Dedifferentiated amniotic fluid mesenchymal stem cell (primary cell): ENCODE data around the gene CD3D.

ENCODE experiments used
- DNase-seq: peaks from one replicate; pipeline ENCODE4 v3.0.0-alpha.2; 2016; ENCODE audit errors: extremely low spot score

CD3D gene

DNA sequence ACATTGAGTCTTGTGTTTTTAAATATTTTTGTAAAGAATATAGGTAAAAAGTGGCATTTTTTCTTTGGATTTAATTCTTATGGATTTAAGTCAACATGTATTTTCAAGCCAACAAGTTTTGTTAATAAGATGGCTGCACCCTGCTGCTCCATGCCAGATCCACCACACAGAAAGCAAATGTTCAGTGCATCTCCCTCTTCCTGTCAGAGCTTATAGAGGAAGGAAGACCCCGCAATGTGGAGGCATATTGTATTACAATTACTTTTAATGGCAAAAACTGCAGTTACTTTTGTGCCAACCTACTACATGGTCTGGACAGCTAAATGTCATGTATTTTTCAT lies 38.3 kb downstream of the CD3D start:
- no peak for DNase-seq

GRCh38 chr11:118301600-118302195 lies 40.8 kb downstream of the CD3D start:
- DNase-seq: no peak

DNA sequence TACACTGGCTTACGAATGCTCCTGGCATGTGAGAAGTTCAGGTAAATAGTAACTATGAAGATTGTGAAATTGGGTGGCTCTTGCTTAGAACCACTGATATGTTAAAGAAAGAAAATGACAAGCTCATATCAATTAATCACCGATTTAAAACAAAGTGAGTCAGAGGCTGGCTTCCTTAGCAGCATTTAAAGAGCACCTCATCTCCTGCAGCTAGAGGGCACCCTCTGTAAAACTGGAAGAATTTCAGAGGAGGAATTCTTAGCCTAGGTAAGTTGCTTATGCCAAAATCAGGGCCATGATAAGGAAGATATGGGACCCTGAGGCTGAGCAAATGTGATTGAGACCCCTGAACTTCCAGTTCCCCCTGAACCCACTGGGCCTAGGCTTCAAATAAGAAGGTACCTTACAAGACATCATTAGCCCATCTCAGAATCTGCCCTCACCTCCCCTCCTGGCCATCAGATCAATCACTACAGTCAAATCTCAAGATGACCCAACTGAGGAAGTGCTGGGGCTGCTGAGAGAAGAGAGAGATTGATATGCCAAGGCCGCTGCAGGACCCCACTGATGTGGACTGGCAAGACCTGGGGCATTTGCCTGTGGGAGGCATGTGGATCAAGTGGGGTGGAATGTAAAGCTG lies 46.6 kb downstream of the CD3D start:
- no peak for DNase-seq

DNA sequence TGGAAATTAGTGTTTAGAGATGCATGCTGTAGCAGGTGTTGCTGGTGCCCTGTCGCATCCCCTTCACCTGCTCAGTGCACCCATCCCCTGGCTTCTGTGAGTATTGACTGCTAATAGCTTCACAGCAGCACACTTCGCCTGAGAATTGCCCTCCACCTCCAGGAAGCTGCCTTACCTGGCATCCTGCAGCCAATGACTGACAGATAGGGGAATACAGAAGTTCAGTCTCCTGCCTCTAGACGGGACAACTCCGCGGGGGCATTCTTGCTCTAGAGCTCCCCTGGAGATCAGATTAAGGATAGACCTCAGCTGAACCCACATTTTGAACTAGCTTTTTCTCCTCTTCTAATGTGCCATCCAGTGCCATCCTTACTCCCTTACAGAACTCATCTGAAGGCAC lies 47.3 kb downstream of the CD3D start:
- DNase-seq: no peak

DNA sequence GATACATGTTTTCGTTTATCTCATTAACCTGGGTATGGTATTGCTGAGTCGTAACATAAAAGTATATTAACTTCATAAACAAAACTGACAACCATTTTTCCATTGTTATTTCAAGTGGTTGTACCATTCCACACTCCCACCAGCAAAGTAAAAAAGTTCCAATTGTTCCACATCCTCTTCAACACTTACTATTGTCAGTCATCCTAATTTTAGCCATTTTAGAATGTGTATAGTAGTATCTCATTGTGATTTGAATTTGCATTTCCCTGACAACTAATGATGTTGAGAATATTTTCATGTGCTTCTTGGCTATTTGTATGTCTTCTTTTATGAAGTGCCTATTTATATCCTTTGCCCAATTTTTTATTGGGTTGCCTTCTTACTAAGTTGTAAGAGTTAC lies 48.5 kb downstream of the CD3D start:
- DNase-seq: no peak

DNA sequence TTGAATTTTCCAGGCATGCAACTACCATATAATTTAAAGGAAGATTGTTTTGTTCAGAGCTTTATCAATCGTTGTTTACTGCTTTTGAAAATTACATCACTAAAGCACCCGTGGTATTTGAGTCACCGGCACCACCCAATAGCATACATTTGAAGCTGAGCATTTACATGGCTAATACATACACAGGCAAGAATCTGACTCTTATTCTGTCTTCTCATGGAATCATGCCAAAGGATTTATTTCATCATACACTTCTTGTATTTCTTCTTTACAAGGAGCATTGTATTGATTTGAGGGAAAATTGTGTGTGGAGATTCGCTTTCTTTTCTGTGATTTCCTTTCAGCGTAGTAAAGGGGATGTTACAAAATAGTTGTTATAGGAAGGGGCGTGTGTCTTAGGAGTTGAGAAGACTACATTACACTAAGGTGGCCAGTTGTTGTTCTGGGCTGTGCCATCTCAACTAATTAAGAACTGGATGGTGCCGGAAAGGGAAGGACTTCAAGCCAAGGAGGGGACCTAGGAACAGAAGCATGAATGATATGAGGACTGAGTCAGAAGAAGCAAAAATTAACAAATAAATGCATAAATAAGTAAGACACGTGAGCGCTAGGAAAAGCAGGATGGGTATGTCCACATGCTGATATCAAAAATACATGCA lies 50.9 kb downstream of the CD3D start:
- DNase-seq: no peak

DNA sequence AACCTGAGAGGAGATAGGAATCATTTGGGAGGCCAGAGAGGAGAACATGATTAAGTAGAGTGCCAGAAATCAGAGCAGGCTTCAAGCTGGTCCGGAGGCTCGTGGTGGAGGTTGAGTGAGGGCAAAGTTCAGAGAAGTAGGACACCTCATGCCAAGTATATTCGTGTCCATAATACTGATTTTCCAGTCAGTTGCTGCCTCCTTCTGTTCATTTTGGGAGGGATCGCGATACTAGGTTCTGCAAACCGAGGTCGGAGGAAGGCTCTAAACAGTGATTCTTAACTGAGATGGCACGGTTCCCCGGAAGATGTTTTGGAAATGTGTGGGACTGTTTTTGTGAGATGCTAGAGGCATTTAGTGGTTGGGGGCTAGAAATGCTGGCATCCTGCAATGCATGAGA lies 51.6 kb downstream of the CD3D start:
- no peak for DNase-seq

DNA sequence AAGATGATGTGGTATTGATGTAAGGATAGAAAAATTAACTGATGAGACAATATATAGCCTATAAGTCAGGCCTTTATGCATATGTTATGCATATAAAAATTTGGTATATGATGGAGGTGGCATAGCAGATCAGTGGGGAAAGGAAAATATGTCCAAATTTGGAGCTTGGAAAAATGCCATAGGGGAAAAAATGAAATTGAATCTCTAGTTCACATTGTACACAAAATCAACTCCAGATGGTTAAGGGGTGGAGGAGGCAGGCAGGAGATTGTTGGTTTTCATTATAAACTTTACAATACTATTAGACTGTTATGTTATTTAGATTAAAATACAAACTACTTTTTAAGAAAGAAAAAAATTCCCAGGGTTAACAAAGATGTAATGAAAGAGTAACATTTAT lies 53.1 kb downstream of the CD3D start:
- no peak for DNase-seq
